Measurements from ENCODE around the gene ADGRG6.
"Not testable (repeated sequence)": the region's sequence is repeated elsewhere in the genome, so short reads cannot be mapped to it uniquely, and the experiment has no call there.

Gene ADGRG6

DNA sequence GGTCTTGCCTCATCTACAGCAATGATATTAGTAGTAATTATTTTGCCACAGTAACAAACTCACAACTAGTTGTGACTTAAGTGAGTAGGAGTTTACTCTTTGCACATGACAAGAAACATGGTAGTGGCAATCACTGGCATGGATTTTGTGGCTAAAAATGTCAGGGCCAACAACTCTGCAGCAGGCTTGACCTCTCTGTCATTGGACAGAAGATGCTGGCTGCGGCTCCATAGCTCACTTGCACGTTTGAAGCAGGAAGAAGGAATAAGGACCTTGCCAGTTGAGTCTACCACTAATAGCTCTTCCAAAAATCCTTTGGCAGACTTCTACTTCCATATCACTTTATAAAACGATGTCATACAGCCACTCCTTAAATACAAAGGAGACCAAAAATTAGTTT, 117.3 kb downstream of the ADGRG6 start:
- no peak overlapping the region for H3K9ac ChIP-seq (ENCODE audit: low read length)
- H3K4me1 ChIP-seq (ENCODE audit: low read length), result no peaks in the 10 kb centered on the region
- no peaks in the 10 kb centered on the region for H3F3A ChIP-seq (ENCODE audit: insufficient read depth, low read length)
- H3K27me3 ChIP-seq (replicated peaks; ENCODE audit: insufficient read depth, low read length), result no peaks in the 10 kb centered on the region
- no peak overlapping the region for H3K27ac ChIP-seq (ENCODE audit: low read length)
- no peak overlapping the region for H3K4me2 ChIP-seq (ENCODE audit: low read depth, low read length)
- H4K20me1 ChIP-seq (ENCODE audit: insufficient read depth, low read length), result no peaks in the 10 kb centered on the region
- no peak overlapping the region for H3K4me3 ChIP-seq (ENCODE audit: low read length)
- H2AFZ ChIP-seq (ENCODE audit: low read length), result no peak overlapping the region
- H3K9me2 ChIP-seq (replicated peaks; ENCODE audit: insufficient read depth, low read length), result no peaks in the 10 kb centered on the region
- H3K36me3 ChIP-seq (replicated peaks; ENCODE audit: insufficient read depth, low read length), result no peaks in the 10 kb centered on the region
- H3K9me3 ChIP-seq (replicated peaks; ENCODE audit: insufficient read depth, low read length), result no peaks in the 10 kb centered on the region
- TF ChIP-seq EZH2 (optimal IDR thresholded peaks at IDR 0.05; ENCODE audit: low read depth, low read length) (no peak), EZH2phosphoT487 (IDR thresholded peaks at IDR 0.05; ENCODE audit: low read length) (no peak)
- TF ChIP-seq, protein P1, sequence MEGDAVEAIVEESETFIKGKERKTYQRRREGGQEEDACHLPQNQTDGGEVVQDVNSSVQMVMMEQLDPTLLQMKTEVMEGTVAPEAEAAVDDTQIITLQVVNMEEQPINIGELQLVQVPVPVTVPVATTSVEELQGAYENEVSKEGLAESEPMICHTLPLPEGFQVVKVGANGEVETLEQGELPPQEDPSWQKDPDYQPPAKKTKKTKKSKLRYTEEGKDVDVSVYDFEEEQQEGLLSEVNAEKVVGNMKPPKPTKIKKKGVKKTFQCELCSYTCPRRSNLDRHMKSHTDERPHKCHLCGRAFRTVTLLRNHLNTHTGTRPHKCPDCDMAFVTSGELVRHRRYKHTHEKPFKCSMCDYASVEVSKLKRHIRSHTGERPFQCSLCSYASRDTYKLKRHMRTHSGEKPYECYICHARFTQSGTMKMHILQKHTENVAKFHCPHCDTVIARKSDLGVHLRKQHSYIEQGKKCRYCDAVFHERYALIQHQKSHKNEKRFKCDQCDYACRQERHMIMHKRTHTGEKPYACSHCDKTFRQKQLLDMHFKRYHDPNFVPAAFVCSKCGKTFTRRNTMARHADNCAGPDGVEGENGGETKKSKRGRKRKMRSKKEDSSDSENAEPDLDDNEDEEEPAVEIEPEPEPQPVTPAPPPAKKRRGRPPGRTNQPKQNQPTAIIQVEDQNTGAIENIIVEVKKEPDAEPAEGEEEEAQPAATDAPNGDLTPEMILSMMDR (IDR thresholded peaks at IDR 0.05; ENCODE audit: low read length), result no peak
- H3K79me2 ChIP-seq (ENCODE audit: low read length), result no peaks in the 10 kb centered on the region
- no peak for DNase-seq

- no peak overlapping the region for H3K27ac ChIP-seq (ENCODE audit: low read length)
- no peak overlapping the region for H2AFZ ChIP-seq (ENCODE audit: low read length)
- no peak overlapping the region for H3K9ac ChIP-seq (ENCODE audit: low read length)
- no peaks in the 10 kb centered on the region for H3K4me1 ChIP-seq (ENCODE audit: low read length)
- no peaks in the 10 kb centered on the region for H4K20me1 ChIP-seq (ENCODE audit: insufficient read depth, low read length)
- no peak for DNase-seq
- H3K9me3 ChIP-seq (replicated peaks; ENCODE audit: insufficient read depth, low read length), result no peaks in the 10 kb centered on the region
- H3K36me3 ChIP-seq (replicated peaks; ENCODE audit: insufficient read depth, low read length), result no peaks in the 10 kb centered on the region
- H3K79me2 ChIP-seq (ENCODE audit: low read length), result no peaks in the 10 kb centered on the region
- no peaks in the 10 kb centered on the region for H3K9me2 ChIP-seq (replicated peaks; ENCODE audit: insufficient read depth, low read length)
- TF ChIP-seq EZH2 (optimal IDR thresholded peaks at IDR 0.05; ENCODE audit: low read depth, low read length) (no peak), EZH2phosphoT487 (IDR thresholded peaks at IDR 0.05; ENCODE audit: low read length) (no peak)
- TF ChIP-seq, protein P1 (IDR thresholded peaks at IDR 0.05; ENCODE audit: low read length), result no peak
- H3F3A ChIP-seq (ENCODE audit: insufficient read depth, low read length), result no peaks in the 10 kb centered on the region
- no peaks in the 10 kb centered on the region for H3K27me3 ChIP-seq (replicated peaks; ENCODE audit: insufficient read depth, low read length)
- H3K4me2 ChIP-seq (ENCODE audit: low read depth, low read length), result no peak overlapping the region
- H3K4me3 ChIP-seq (ENCODE audit: low read length), result no peak overlapping the region
Measured at GRCh38 chr6:142420802-142421201, 119.0 kb downstream of the ADGRG6 start.

GRCh38 chr6:142421285-142422117, 119.7 kb downstream of the ADGRG6 start:
- Histone ChIP-seq H3K79me2 (ENCODE audit: low read length) (no peaks in the 10 kb centered on the region), H3K27ac (ENCODE audit: low read length) (no peak overlapping the region), H2AFZ (ENCODE audit: low read length) (no peak overlapping the region), H3K27me3 (replicated peaks; ENCODE audit: insufficient read depth, low read length) (no peaks in the 10 kb centered on the region), H3K36me3 (replicated peaks; ENCODE audit: insufficient read depth, low read length) (no peaks in the 10 kb centered on the region), H3K9ac (ENCODE audit: low read length) (no peak overlapping the region), H3F3A (ENCODE audit: insufficient read depth, low read length) (no peaks in the 10 kb centered on the region), H4K20me1 (ENCODE audit: insufficient read depth, low read length) (no peaks in the 10 kb centered on the region), H3K4me1 (ENCODE audit: low read length) (no peaks in the 10 kb centered on the region), H3K4me3 (ENCODE audit: low read length) (no peak overlapping the region), H3K9me3 (replicated peaks; ENCODE audit: insufficient read depth, low read length) (no peaks in the 10 kb centered on the region), H3K9me2 (replicated peaks; ENCODE audit: insufficient read depth, low read length) (no peaks in the 10 kb centered on the region), H3K4me2 (ENCODE audit: low read depth, low read length) (no peak overlapping the region)
- TF ChIP-seq EZH2 (optimal IDR thresholded peaks at IDR 0.05; ENCODE audit: low read depth, low read length), result no peak
- no peak for TF ChIP-seq EZH2phosphoT487 (IDR thresholded peaks at IDR 0.05; ENCODE audit: low read length)
- no peak for DNase-seq

- H3F3A ChIP-seq (ENCODE audit: insufficient read depth, low read length); H3K27ac ChIP-seq (ENCODE audit: low read length); H2AFZ ChIP-seq (ENCODE audit: low read length); H3K4me2 ChIP-seq (ENCODE audit: low read depth, low read length); H3K9me3 ChIP-seq (replicated peaks; ENCODE audit: insufficient read depth, low read length); H3K4me3 ChIP-seq (ENCODE audit: low read length); H3K9ac ChIP-seq (ENCODE audit: low read length); H4K20me1 ChIP-seq (ENCODE audit: insufficient read depth, low read length); DNase-seq; H3K4me1 ChIP-seq (ENCODE audit: low read length); H3K36me3 ChIP-seq (replicated peaks; ENCODE audit: insufficient read depth, low read length); H3K9me2 ChIP-seq (replicated peaks; ENCODE audit: insufficient read depth, low read length); H3K27me3 ChIP-seq (replicated peaks; ENCODE audit: insufficient read depth, low read length); H3K79me2 ChIP-seq (ENCODE audit: low read length): not testable (repeated sequence)
Measured at GRCh38 chr6:142426444-142427132, 124.8 kb downstream of the ADGRG6 start.

GRCh38 chr6:142428468-142428867, 126.7 kb downstream of the ADGRG6 start:
- H3K27ac ChIP-seq (ENCODE audit: low read length), result not testable (repeated sequence)

More at GRCh38 chr6:142428468-142428867, 126.7 kb downstream of the ADGRG6 start:
- not testable (repeated sequence) for H3K9me3 ChIP-seq (replicated peaks; ENCODE audit: insufficient read depth, low read length); H3K36me3 ChIP-seq (replicated peaks; ENCODE audit: insufficient read depth, low read length); DNase-seq; H3K79me2 ChIP-seq (ENCODE audit: low read length); H3K9me2 ChIP-seq (replicated peaks; ENCODE audit: insufficient read depth, low read length); H3K9ac ChIP-seq (ENCODE audit: low read length); H2AFZ ChIP-seq (ENCODE audit: low read length); H3K4me3 ChIP-seq (ENCODE audit: low read length); H3F3A ChIP-seq (ENCODE audit: insufficient read depth, low read length); H3K27me3 ChIP-seq (replicated peaks; ENCODE audit: insufficient read depth, low read length); H3K4me2 ChIP-seq (ENCODE audit: low read depth, low read length); H4K20me1 ChIP-seq (ENCODE audit: insufficient read depth, low read length); H3K4me1 ChIP-seq (ENCODE audit: low read length)

All from MM.1S (cell line).